Progenitor cell of endocrine pancreas (in vitro differentiated cells): ENCODE measurements around the gene KIF18A. TPM values are rescaled to one million over a fixed set of nuclear protein-coding genes. Genes with fewer than 3 reads are reported as not detected.

Experiments
- DNase-seq: peaks from one replicate; pipeline ENCODE4 v3.0.0; 2021; ENCODE audit warnings: low spot score; ENCODE audit not compliant: unreplicated experiment
- H3K27ac Mint-ChIP-seq: 2 replicates; pipeline ENCODE4 v1.8.0; 2021; ENCODE audit warnings: mild to moderate bottlenecking, moderate library complexity, mixed read lengths
- H3K27me3 Mint-ChIP-seq: 2 replicates; pipeline ENCODE4 v1.8.0; 2021; ENCODE audit warnings: mixed read lengths
- H3K36me3 Mint-ChIP-seq: 2 replicates; pipeline ENCODE4 v1.8.0; 2022; ENCODE audit warnings: mixed read lengths; ENCODE audit not compliant: insufficient read depth
- H3K4me1 Mint-ChIP-seq: 2 replicates; pipeline ENCODE4 v1.8.0; 2021; ENCODE audit warnings: low read depth, mixed read lengths
- H3K4me3 Mint-ChIP-seq: 2 replicates; pipeline ENCODE4 v1.8.0; 2021; ENCODE audit warnings: low read depth, mild to moderate bottlenecking, moderate library complexity, mixed read lengths
- H3K9me3 Mint-ChIP-seq: 2 replicates; pipeline ENCODE4 v1.8.0; 2021; ENCODE audit warnings: low read depth, mixed read lengths
- long read RNA-seq: library from polyadenylated mRNA; unstranded; transcript quantifications from one replicate; pipeline ENCODE4 v2.0.0, GENCODE V29; 2020
- total RNA-seq: library from RNA; stranded (reverse); gene quantifications from 2 replicates; pipeline ENCODE4 v1.2.1, GENCODE V29; 2021
- TF ChIP-seq, protein P1 (sequence below): fragments of 200-600 bp; sonication (generic); IDR thresholded peaks from one replicate; pipeline ENCODE4 v1.5.0; 2021; ENCODE audit warnings: antibody characterized with exemption, mild to moderate bottlenecking; ENCODE audit not compliant: unreplicated experiment

Gene KIF18A
- 17.0 and 19.1 TPM in 2 replicates for total RNA-seq
- long read RNA-seq, transcript KIF18A-201 (17 exons, 3,568 nt): major isoform, 34 of 92 reads
- long read RNA-seq, partial matches to known transcripts: 52 of 92 reads
- long read RNA-seq, other reads (novel, unspliced or antisense): 6 of 92 reads

DNA sequence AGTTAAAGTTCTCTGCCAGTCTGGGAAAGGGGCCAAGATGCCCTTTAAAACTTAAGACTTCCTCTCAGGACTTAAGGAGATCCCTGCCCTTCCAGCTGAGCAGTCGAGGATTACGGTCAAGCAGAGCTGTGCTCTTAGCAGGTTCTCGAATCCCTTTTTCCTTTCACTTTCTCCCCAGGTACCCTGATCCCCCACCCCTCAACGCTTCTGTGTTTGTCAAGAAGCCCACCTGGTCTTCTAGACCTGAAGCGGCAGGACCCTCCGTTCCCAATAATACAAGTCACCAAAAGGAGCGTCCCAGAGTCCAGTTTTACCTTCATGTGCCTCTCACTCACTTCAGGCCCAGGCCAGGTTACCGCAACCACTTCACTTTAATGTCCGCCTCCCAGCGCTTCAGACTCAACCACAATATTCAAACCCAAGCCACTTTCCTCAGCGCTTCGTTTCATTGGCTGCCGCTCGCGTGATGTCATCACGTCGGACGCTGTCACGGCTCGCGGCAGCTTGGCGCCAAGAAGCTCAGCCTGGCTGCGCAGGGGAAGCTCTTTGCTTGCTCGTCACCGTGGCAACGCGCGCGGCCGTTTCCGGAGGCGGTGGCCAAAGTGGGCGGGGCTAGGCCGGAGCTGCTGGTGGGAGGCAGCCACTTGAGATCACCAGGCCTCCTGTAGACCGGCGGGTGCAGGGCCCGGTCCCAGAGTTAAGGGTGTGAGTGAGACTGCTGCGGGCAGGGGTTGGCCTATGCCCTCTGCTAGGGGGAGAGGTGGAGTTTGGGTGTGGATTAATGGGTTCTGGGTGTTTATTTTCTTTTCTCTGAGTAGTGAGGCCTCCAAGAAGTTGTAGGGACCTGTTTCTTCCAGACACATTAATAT lies at the start of gene KIF18A, which contains the start of gene METTL15:
Gene KIF18A, minus strand, starts transcription at position 407 of the 869 bp plus-strand sequence. CDS start 10,209 bp downstream, outside the sequence.
Gene METTL15, plus strand, starts transcription at position 639 of the 869 bp plus-strand sequence. CDS start 4,947 bp downstream, outside the sequence.
- Mint-ChIP-seq H3K27me3 (no peaks in the 10 kb centered on the region), H3K4me1 (peaks cover 35% of the 10 kb centered on the region), H3K9me3 (no peaks in the 10 kb centered on the region), H3K36me3 (peaks cover 2% of the 10 kb centered on the region), H3K4me3 (peak within 1 kb of the TSS; percentile 98), H3K27ac (peak within 1 kb of the TSS; percentile 99)
- DNase-seq: peak; percentile 100
- TF ChIP-seq, protein P1, sequence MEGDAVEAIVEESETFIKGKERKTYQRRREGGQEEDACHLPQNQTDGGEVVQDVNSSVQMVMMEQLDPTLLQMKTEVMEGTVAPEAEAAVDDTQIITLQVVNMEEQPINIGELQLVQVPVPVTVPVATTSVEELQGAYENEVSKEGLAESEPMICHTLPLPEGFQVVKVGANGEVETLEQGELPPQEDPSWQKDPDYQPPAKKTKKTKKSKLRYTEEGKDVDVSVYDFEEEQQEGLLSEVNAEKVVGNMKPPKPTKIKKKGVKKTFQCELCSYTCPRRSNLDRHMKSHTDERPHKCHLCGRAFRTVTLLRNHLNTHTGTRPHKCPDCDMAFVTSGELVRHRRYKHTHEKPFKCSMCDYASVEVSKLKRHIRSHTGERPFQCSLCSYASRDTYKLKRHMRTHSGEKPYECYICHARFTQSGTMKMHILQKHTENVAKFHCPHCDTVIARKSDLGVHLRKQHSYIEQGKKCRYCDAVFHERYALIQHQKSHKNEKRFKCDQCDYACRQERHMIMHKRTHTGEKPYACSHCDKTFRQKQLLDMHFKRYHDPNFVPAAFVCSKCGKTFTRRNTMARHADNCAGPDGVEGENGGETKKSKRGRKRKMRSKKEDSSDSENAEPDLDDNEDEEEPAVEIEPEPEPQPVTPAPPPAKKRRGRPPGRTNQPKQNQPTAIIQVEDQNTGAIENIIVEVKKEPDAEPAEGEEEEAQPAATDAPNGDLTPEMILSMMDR: no peak

DNA sequence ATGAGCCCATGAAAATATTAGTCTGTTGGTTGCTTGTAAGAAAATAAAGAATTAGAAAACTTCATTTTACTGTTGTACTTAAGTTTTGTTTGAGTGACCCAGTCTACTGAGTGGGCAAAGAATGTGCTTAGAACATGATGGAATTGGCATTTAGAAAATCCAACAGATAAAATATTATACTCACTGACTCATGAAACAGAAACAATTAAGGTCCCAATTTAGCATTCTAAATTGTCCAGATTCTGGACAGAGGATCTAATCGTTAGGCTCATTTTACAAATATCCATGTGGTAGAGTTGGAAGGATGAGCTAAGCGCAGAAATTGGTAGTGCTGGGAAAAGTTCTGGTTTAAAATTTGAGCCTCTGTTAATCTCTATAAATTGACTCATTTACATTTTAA lies 45.6 kb upstream of the KIF18A start:
- Mint-ChIP-seq H3K27me3 (no peaks in the 10 kb centered on the region), H3K9me3 (peaks cover 4% of the 10 kb centered on the region), H3K4me1 (peaks cover 7% of the 10 kb centered on the region), H3K36me3 (peaks cover 16% of the 10 kb centered on the region), H3K27ac (no peak overlapping the region), H3K4me3 (no peak overlapping the region)
- no peak for DNase-seq
- TF ChIP-seq, protein P1: no peak

DNA sequence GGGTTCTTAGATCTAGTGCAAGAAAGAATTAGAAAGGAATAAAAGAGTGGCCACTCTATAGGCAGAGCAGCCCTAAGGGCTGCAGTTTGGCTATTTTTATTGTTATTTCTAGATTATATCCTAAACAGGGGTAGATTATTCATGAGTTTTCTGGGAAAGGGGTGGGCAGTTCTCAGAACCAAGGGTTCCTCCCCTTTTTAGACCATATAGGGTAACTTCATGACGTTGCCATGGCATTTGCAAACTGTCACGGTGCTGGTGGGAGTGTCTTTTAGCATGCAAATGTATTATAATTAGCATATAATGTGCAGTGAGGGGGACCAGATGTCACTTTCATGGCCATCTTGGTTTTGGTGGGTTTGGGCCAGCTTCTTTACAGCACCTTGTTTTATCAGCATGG lies 44.8 kb upstream of the KIF18A start:
- H3K9me3 Mint-ChIP-seq: peaks cover 4% of the 10 kb centered on the region
- peaks cover 9% of the 10 kb centered on the region for H3K36me3 Mint-ChIP-seq

DNA sequence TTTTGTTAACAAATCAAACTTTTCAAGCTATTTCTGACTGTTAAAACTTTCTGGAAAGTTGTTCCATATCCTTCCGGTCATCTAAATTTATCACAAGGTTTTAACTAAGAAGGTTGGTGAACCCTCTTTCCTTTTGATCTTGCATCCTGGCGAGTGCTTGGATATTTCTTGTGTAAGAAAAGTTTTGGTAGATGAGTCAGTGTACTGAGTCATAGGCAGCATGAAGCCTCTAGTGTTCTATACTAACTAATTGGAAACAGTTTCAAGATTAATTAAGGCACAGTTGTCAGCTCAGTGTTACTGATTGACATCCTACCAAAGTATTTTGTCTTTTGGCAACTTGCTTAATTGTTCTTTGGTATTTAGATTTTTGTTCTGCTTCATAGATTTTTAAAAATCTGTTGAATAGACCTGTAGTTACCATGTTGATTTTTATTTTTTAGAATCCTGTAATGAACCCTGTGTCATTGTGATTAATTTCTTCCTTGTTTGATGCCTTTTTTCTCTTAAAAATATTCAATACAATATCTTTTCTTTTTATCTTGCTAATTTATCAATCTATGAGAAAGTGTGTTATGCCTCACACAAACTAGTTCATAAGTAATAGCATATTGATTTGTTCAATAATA lies 38.3 kb upstream of the KIF18A start:
- Mint-ChIP-seq H3K4me1 (peaks cover 10% of the 10 kb centered on the region), H3K9me3 (peaks cover 7% of the 10 kb centered on the region), H3K27me3 (no peaks in the 10 kb centered on the region), H3K4me3 (no peak overlapping the region), H3K36me3 (peaks cover 5% of the 10 kb centered on the region), H3K27ac (no peak overlapping the region)
- TF ChIP-seq, protein P1: no peak
- DNase-seq: no peak

More for the DNA sequence above, 44.8 kb upstream of the KIF18A start:
- Mint-ChIP-seq H3K27me3 (no peaks in the 10 kb centered on the region), H3K27ac (no peak overlapping the region), H3K4me1 (peaks cover 7% of the 10 kb centered on the region), H3K4me3 (no peak overlapping the region)
- no peak for DNase-seq
- TF ChIP-seq, protein P1: no peak

DNA sequence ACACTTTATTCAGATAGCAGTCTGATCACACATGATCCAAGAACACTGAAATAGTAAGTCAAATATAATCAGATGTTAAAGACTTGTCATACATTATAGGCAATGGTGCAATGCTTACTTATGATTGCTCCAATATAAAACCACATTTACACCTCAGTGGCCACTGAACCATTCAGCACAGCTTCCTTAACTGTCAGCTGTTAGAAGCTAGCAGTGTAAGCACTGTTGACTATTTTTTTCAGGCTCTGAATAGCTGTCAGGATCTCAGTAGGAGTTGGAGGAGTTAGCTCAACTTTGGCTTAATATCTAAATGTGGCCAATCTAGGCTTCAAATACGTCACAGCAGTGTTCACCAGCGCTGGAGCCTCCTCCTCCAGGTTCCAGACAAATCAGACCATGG lies 36.9 kb upstream of the KIF18A start:
- no peak for DNase-seq
- no peak overlapping the region for H3K27ac Mint-ChIP-seq
- H3K4me1 Mint-ChIP-seq: peaks cover 3% of the 10 kb centered on the region
- H3K27me3 Mint-ChIP-seq: no peaks in the 10 kb centered on the region
- TF ChIP-seq, protein P1: no peak
- peaks cover 15% of the 10 kb centered on the region for H3K36me3 Mint-ChIP-seq
- no peak overlapping the region for H3K4me3 Mint-ChIP-seq
- peaks cover 17% of the 10 kb centered on the region for H3K9me3 Mint-ChIP-seq
